Testis (tissue), 2 donors: ENCODE data around the gene PDIK1L.

ENCODE experiments used
- CTCF ChIP-seq, 3 experiments: fragments of 450-650 bp in 2 of 3; fragments of 200-600 bp in 1 of 3; sonication (generic) in 1 of 3; IDR thresholded peaks; one replicate each; pipeline ENCODE4 v1.5.1; 2016 to 2019; ENCODE audit warnings: antibody characterized with exemption in 3 of 3, mild to moderate bottlenecking in 2 of 3, moderate library complexity in 1 of 3
- POLR2A ChIP-seq: fragments of 450-650 bp; IDR thresholded peaks from one replicate; pipeline ENCODE4 v1.6.1; 2017; ENCODE audit warnings: antibody characterized with exemption, mild to moderate bottlenecking, moderate library complexity

DNA sequence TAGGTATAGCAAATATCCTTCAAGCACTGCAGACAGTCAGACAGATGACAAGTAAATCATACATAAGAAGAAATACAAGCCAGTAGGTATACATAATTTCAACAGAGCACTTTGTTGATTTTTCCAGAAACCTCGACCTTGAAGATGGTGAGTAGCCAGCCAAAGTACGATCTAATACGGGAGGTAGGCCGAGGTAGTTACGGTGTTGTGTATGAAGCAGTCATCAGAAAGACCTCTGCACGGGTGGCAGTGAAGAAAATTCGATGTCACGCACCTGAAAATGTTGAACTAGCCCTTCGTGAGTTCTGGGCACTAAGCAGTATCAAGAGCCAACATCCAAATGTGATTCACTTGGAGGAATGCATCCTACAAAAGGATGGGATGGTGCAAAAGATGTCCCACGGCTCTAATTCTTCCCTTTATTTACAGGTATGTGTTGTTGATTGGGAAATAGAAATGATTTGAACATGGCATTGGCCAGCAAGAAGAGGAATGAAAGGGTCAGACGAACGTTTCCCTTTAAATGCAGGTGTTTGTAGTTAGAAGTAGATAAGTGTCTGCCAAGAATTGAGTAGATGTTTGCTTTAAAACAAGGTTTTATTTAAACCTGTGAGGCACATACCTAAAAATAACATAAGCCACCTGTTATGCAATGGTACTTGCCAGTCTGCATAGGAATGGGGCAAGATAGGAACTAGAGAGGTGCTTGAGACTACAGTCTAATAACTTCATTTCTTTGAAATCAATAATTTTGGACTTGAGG, 2.7 kb downstream of the PDIK1L start:
- no peak for TF ChIP-seq CTCF (IDR thresholded peaks at IDR 0.05)
- TF ChIP-seq POLR2A = no peak
